ENCODE data around the gene FOXN3.
A peak's percentile ranks its signal among the peaks of the same experiment; 100 is the strongest.
"Not testable (repeated sequence)": the region's sequence is repeated elsewhere in the genome, so short reads cannot be mapped to it uniquely, and the experiment has no call there.

The FOXN3 gene

GRCh38 chr14:89296281-89296745 lies 120.7 kb downstream of the FOXN3 start:
- DNase-seq = no peak

- no peak for DNase-seq
Observed at GRCh38 chr14:89294872-89295271, 122.2 kb downstream of the FOXN3 start.

- DNase-seq = not testable (repeated sequence)
Observed at GRCh38 chr14:89294469-89294868, 122.6 kb downstream of the FOXN3 start.

GRCh38 chr14:89294060-89294459 lies 123.0 kb downstream of the FOXN3 start:
- DNase-seq = no peak

- DNase-seq = no peak
Observed at GRCh38 chr14:89293314-89293916, 123.6 kb downstream of the FOXN3 start.

- DNase-seq = no peak
Observed at GRCh38 chr14:89292579-89293313, 124.3 kb downstream of the FOXN3 start.

- DNase-seq = no peak
Observed at GRCh38 chr14:89291351-89291940, 125.6 kb downstream of the FOXN3 start.

- no peak for DNase-seq
Observed at GRCh38 chr14:89290813-89291212, 126.2 kb downstream of the FOXN3 start.

GRCh38 chr14:89289477-89289876 lies 127.6 kb downstream of the FOXN3 start:
- DNase-seq = no peak

GRCh38 chr14:89288114-89288513 lies 128.9 kb downstream of the FOXN3 start:
- DNase-seq = no peak

GRCh38 chr14:89284333-89285058 lies 132.5 kb downstream of the FOXN3 start:
- DNase-seq = no peak

- peak; percentile 28 for DNase-seq
Observed at GRCh38 chr14:89283327-89284060, 133.5 kb downstream of the FOXN3 start.

GRCh38 chr14:89282191-89282590 lies 134.8 kb downstream of the FOXN3 start:
- DNase-seq = no peak

GRCh38 chr14:89280600-89280999 lies 136.4 kb downstream of the FOXN3 start:
- no peak for DNase-seq

GRCh38 chr14:89279649-89280232 lies 137.3 kb downstream of the FOXN3 start:
- DNase-seq = no peak

- no peak for DNase-seq
Observed at GRCh38 chr14:89277203-89277602, 139.8 kb downstream of the FOXN3 start.

GRCh38 chr14:89276424-89276975 lies 140.5 kb downstream of the FOXN3 start:
- DNase-seq = peak; percentile 46

GRCh38 chr14:89270439-89271227 lies 146.4 kb downstream of the FOXN3 start:
- DNase-seq = peak; percentile 11

GRCh38 chr14:89269404-89269803 lies 147.6 kb downstream of the FOXN3 start:
- no peak for DNase-seq

GRCh38 chr14:89268514-89268913 lies 148.5 kb downstream of the FOXN3 start:
- no peak for DNase-seq

GRCh38 chr14:89267656-89268055 lies 149.4 kb downstream of the FOXN3 start:
- no peak for DNase-seq
